GM10266 (cell line): ENCODE data around the gene FAS.

Experiments used
- DNase-seq: peaks from one replicate; pipeline ENCODE4 v3.0.0; 2012; ENCODE audit errors: extremely low spot score
- CTCF ChIP-seq: IDR thresholded peaks from 2 replicates; pipeline ENCODE4 v1.5.1; 2012; ENCODE audit warnings: mild to moderate bottlenecking, low read depth; ENCODE audit not compliant: control insufficient read depth, insufficient read depth; ENCODE audit errors: missing control alignments

Gene FAS

GRCh38 chr10:89062861-89063260 is 72.3 kb downstream of the FAS start:
- TF ChIP-seq CTCF = no peak
- no peak for DNase-seq

GRCh38 chr10:89063465-89063864 is 72.9 kb downstream of the FAS start:
- DNase-seq = no peak
- no peak for TF ChIP-seq CTCF

GRCh38 chr10:89064748-89065147 is 74.2 kb downstream of the FAS start:
- TF ChIP-seq CTCF = no peak
- DNase-seq = no peak
